Heart left ventricle (tissue), 13 donors: ENCODE results near the gene CARD18.

Source experiments
- POLR2A ChIP-seq, 2 donors: fragments of 450-650 bp; IDR thresholded peaks; one replicate each; pipeline ENCODE4 v1.6.1; 2017; ENCODE audit warnings: antibody characterized with exemption in 2 of 2, mild to moderate bottlenecking in 2 of 2, moderate library complexity in 2 of 2
- TF ChIP-seq, protein P1 (sequence below), 12 donors: fragments of 200-600 bp; sonication (generic) in 4 of 12; IDR thresholded peaks; one replicate each; pipeline versions ENCODE4 v1.5.0 to v1.8.0; 2018 to 2022; ENCODE audit warnings: antibody characterized with exemption in 12 of 12, mild to moderate bottlenecking in 5 of 12
- donor health status: ischemic (EF 13 %, LVEDD 7.1; RV severe dilation, severe dysfunction).
- donor health status: DM: no; HTN: yes; CAD: no.
- donor health status: DM: no; HTN: no; CAD: no.
- donor health status: ischemic (EF 25% LVEDD 6.9; RV normal size, moderate dysfunction).
- donor health status: ischemic (EF 25% LVEDD 5.7; RV mildly dilated, moderate dysfunction).
- donor health status: ischemic (EF 35%, LVEDD 5.7; RV mildly dilated, moderate dysfunction).
- donor health status: nonischemic (EF 11% LVEDD 7.7; RV severe dilation, severe dysfunction).
- donor health status: DM: yes; HTN: yes; CAD: no.
- donor health status: PGD.
- donor health status: ischemic (EF 29% LVEDD 5.4; RV normal size, mild dysfunction).
- donor health status: nonischemic (EF 23%, LVEDD 6.1; RV moderate dilation, normal function).

DNA sequence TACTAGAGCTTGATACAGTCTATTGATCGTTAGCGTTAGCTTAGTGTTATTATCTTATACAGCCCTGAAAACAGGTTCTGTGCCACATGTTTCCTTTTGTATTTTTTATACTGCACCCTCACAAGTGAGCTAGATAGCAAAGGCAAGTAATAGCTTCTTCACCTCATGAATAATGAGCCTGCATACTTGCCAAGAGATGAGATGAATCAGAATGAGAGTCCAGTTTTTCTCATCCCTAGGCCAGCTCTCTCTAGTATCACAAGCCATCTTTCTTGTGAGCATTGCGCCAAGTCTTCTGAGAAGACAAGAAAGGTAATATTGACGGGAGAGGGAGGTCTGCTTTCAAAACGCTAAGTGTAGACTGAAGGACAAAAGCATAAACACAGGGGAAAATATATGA, 8.7 kb upstream of the CARD18 start:
- TF ChIP-seq, protein P1, sequence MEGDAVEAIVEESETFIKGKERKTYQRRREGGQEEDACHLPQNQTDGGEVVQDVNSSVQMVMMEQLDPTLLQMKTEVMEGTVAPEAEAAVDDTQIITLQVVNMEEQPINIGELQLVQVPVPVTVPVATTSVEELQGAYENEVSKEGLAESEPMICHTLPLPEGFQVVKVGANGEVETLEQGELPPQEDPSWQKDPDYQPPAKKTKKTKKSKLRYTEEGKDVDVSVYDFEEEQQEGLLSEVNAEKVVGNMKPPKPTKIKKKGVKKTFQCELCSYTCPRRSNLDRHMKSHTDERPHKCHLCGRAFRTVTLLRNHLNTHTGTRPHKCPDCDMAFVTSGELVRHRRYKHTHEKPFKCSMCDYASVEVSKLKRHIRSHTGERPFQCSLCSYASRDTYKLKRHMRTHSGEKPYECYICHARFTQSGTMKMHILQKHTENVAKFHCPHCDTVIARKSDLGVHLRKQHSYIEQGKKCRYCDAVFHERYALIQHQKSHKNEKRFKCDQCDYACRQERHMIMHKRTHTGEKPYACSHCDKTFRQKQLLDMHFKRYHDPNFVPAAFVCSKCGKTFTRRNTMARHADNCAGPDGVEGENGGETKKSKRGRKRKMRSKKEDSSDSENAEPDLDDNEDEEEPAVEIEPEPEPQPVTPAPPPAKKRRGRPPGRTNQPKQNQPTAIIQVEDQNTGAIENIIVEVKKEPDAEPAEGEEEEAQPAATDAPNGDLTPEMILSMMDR (IDR thresholded peaks at IDR 0.05) = no peak
- no peak for TF ChIP-seq POLR2A (IDR thresholded peaks at IDR 0.05)
